ENCODE results near the gene PON3. TPM values are rescaled to one million over a fixed set of nuclear protein-coding genes. Genes with fewer than 3 reads are reported as not detected.

Gene PON3
- total and polyA plus RNA-seq, 2 experiments from 2014 or later: 1.4 to 1.6 TPM

GRCh38 chr7:95376632-95377400 is 19.4 kb downstream of the PON3 start (continued):
- TF ChIP-seq ZNF462 (CRISPR knock-in tag; IDR thresholded peaks at IDR 0.05): no peak

- peaks cover 3% of the 10 kb centered on the region for H3K27me3 Mint-ChIP-seq (ENCODE audit: insufficient read depth, low read depth, poor library complexity)
- Histone ChIP-seq H3K27ac (ENCODE audit: low read depth) (no peak overlapping the region), H3K36me3 (ENCODE audit: insufficient read depth) (peaks cover 3% of the 10 kb centered on the region; the same call in 1 of the 2 replicates), H3K79me2 (replicated peaks; ENCODE audit: insufficient read depth) (no peaks in the 10 kb centered on the region), H3F3A (replicated peaks; ENCODE audit: low read depth) (no peaks in the 10 kb centered on the region), H3K4me2 (no peak overlapping the region), H3K4me1 (ENCODE audit: insufficient read depth) (no peaks in the 10 kb centered on the region), H3K27me3 (ENCODE audit: insufficient read depth) (no peaks in the 10 kb centered on the region), H3K4me3 (no peak overlapping the region), H2AFZ (no peak overlapping the region), H4K20me1 (replicated peaks; ENCODE audit: insufficient read depth) (no peaks in the 10 kb centered on the region), H3K9me2 (ENCODE audit: insufficient read depth) (0 out of 2 replicates have a peak, but pooled peaks cover 9% of the 10 kb centered on the region)
- peaks cover 39% of the 10 kb centered on the region for H3K9me3 Mint-ChIP-seq
- H3K4me1 Mint-ChIP-seq: no peaks in the 10 kb centered on the region
- DNase-seq (ENCODE audit: low spot score): no peak
- H3K36me3 Mint-ChIP-seq (ENCODE audit: low read depth): peaks cover 33% of the 10 kb centered on the region; the same call in 2 of the 3 replicates
- no peak for ATAC-seq
- no peak overlapping the region for H3K4me3 Mint-ChIP-seq
- H3K27ac Mint-ChIP-seq: no peak overlapping the region
- TF ChIP-seq ZNF114 (CRISPR knock-in tag; IDR thresholded peaks at IDR 0.05): no peak
- TF ChIP-seq ZNF462 (CRISPR knock-in tag; IDR thresholded peaks at IDR 0.05): no peak
- no peak for TF ChIP-seq EZH2phosphoT487 (IDR thresholded peaks at IDR 0.05; ENCODE audit: unreplicated experiment)
- TF ChIP-seq STAT1 (IDR thresholded peaks at IDR 0.05; ENCODE audit: unreplicated experiment): no peak
- TF ChIP-seq POLR2AphosphoS5 (IDR thresholded peaks at IDR 0.05; ENCODE audit: low read depth): no peak
- no peak for TF ChIP-seq NANOG (IDR thresholded peaks at IDR 0.05; ENCODE audit: borderline replicate concordance)
- TF ChIP-seq, protein P1, sequence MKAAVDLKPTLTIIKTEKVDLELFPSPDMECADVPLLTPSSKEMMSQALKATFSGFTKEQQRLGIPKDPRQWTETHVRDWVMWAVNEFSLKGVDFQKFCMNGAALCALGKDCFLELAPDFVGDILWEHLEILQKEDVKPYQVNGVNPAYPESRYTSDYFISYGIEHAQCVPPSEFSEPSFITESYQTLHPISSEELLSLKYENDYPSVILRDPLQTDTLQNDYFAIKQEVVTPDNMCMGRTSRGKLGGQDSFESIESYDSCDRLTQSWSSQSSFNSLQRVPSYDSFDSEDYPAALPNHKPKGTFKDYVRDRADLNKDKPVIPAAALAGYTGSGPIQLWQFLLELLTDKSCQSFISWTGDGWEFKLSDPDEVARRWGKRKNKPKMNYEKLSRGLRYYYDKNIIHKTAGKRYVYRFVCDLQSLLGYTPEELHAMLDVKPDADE (IDR thresholded peaks at IDR 0.05): no peak
Observed at GRCh38 chr7:95375591-95376257, 20.5 kb downstream of the PON3 start.
